Activated CD4-positive, alpha-beta T cell treated with anti-CD3 and anti-CD28 coated beads for 36 hours (primary cell): ENCODE measurements around the gene BET1. TPM values are rescaled to one million over a fixed set of nuclear protein-coding genes. Genes with fewer than 3 reads are reported as not detected.

Source experiments
- ATAC-seq: fragments of 200-7000 bp; cut with Tn5 transposase; one replicate; pipeline ENCODE4 v1.10.0; 2021; ENCODE audit warnings: mild to moderate bottlenecking, moderate library complexity
- CTCF ChIA-PET: fragments of 350-600 bp; sonication (Branson Sonifier 250); formaldehyde crosslinking; loops from one replicate; lab custom pipeline; 2021; ENCODE audit warnings: antibody characterized with exemption; lab: Charles Lee
- POLR2A ChIA-PET: fragments of 350-600 bp; sonication (Branson Sonifier 250); formaldehyde crosslinking; loops from one replicate; lab custom pipeline; 2021; ENCODE audit warnings: antibody characterized with exemption, inconsistent platforms; lab: Charles Lee
- DNase-seq: peaks from one replicate; pipeline ENCODE4 v3.0.0-alpha.2; 2020
- H3K27ac Mint-ChIP-seq: one replicate; pipeline ENCODE4 v1.8.0; 2021; ENCODE audit warnings: mixed read lengths
- H3K27me3 Mint-ChIP-seq: one replicate; pipeline ENCODE4 v1.8.0; 2021; ENCODE audit warnings: mixed read lengths
- H3K36me3 Mint-ChIP-seq: one replicate; pipeline ENCODE4 v1.8.0; 2021; ENCODE audit warnings: low read depth, mixed read lengths
- H3K4me1 Mint-ChIP-seq: one replicate; pipeline ENCODE4 v1.8.0; 2021; ENCODE audit warnings: mixed read lengths
- H3K4me3 Mint-ChIP-seq: one replicate; pipeline ENCODE4 v1.8.0; 2021; ENCODE audit warnings: mild to moderate bottlenecking, moderate library complexity, mixed read lengths
- H3K9me3 Mint-ChIP-seq: one replicate; pipeline ENCODE4 v1.8.0; 2021; ENCODE audit warnings: low read depth, mixed read lengths
- intact Hi-C, 2 experiments: fragments of 100-400 bp; cut with DNase I in 1 of 2; cut with micrococcal nuclease in 1 of 2; formaldehyde crosslinking; loops; one replicate each; pipeline versions ENCODE4 v1.14.2 to v1.15.1; 2022 to 2024; cut with DNase I, micrococcal nuclease
- total RNA-seq, 2 experiments: library from RNA; stranded (reverse); gene quantifications; one replicate each; pipeline ENCODE4 v1.2.3, GENCODE V29; 2021

The BET1 gene, protein sequence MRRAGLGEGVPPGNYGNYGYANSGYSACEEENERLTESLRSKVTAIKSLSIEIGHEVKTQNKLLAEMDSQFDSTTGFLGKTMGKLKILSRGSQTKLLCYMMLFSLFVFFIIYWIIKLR
- 10 to 100 TPM; 16.9 to 19.8 TPM for total RNA-seq

DNA sequence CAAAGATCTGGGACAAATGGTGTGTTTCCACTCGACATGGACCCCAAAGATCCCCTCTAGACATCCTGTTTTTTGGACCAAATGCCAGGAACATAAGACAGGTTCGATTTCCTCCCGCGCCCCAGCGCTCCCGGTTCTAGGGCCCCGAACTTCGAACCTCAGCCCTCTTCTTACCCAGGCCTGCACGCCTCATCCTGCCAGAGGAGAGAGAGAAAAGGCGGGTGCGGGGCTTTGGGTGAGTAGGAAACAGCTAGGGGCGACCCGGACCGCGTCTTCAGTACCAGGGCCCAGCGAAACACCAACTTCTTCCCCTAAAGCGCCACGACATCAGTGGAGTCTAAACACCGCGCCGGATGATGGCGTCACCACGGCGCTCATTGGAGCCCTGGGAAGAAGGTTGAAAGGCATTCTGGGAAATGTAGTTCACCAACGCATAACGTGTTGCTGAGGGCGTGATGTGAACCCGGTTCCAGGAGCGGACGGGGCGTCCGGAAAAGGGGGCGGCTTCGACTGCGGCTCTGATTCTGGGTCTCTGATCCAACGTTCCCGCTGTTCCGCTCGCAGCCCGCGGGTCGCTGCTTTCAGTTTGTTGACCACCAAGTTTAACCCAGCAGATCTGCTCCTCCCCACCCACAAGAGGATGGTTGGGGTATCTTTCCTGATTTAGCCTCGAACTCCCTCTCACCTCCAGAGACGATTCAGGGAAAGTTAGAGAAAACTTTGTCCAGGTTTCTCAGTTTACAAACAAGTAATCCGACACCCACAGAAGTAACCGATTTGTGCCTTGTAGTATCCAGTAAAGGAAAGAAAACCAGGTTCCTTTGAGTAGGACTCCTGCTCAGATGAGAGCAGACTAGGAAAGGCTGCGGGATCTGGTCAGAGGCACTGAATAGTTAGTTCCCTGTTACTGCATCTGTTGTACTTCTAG lies at the start of gene BET1:
BET1 (minus strand) TSS at position 332 of the 928 bp plus-strand sequence; CDS start at position 193, 139 bp downstream.
- intact Hi-C loops = loop anchor here (1.0 to 10.0 kb wide), 9 partner anchors 18 to 1869 kb away; partner anchors contain the start of genes VPS50 (in 2 of the 2), ANKIB1 (in 1 of the 2), CASD1 (in 1 of the 2) and CYP51A1 (in 1 of the 2)
- CTCF ChIA-PET = interaction anchor here (0.6 kb wide), 1 partner anchor 1589 kb away, joined by 3 read pairs; no protein-coding TSS in a partner anchor
- peaks cover 36% of the 10 kb centered on the region for H3K4me1 Mint-ChIP-seq

DNA sequence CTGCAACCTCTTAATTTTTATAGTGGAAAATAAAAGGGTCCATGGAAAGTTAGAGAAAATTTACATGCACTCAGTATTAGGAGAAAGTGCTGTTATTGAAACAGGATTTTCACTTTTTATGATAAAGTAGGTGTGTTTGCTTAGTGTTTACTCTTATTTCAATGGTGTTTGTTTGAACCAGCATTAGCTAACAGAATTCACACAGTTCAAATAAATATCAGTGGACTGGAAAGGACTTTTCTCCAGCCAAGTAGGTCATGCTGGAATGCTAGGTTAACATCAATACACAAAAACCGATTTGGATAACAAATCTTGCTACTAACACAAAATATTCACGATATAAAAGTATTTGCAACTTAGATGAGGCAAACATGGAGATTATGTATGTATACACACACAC lies 49.4 kb upstream of the BET1 start:
- Mint-ChIP-seq H3K27ac (no peak overlapping the region), H3K4me3 (no peak overlapping the region), H3K4me1 (peaks cover 3% of the 10 kb centered on the region), H3K9me3 (peaks cover 2% of the 10 kb centered on the region), H3K27me3 (peaks cover 19% of the 10 kb centered on the region), H3K36me3 (no peaks in the 10 kb centered on the region)
- ChIA-PET POLR2A (no interaction called here), CTCF (no interaction called here)
- intact Hi-C loops = no loop called here
- no peak for DNase-seq
- ATAC-seq = no peak

More for the DNA sequence above, at the start of gene BET1:
- DNase-seq = peak; percentile 95
- Mint-ChIP-seq H3K9me3 (no peaks in the 10 kb centered on the region), H3K36me3 (no peaks in the 10 kb centered on the region), H3K4me3 (peak within 1 kb of the TSS; percentile 98), H3K27me3 (peaks cover 6% of the 10 kb centered on the region), H3K27ac (peak within 1 kb of the TSS; percentile 97)
- POLR2A ChIA-PET = no interaction called here
- peak; percentile 96 for ATAC-seq

DNA sequence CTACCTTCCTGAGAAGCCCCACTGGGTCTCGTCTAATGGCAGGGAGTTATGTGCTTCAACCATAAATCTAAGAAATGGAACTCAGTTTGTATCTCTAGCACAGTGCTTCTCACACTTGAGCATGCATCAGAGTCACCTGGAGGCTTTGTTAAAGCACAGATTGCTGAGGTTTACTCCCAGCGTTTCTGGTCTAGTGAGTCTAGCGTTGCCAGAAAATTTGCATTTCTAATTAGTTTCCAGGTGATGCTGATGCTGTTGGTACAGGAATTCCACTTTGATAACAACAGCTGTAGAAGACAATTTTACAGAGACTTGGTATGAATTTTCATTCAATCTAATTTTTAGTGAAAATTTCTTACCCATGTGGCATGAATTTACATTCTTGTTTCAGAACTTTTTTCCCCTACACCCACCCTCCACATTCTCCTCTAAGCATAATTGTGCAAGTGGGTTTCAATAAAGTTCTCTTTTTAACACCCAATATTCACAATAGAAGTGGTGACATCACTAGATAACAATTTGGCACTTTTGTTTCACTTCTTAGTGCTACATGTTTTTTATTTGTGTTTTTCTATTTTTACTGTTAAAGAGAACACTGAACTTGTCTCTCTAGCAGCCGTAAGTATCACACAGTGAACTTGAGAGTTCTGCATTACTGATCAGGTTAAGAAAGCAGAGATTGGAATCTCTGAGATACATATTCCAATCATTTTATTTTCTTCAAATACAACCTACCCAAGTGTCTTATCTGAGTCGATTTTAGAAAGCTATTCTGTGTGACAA lies 48.4 kb upstream of the BET1 start:
- intact Hi-C loops = no loop called here
- Mint-ChIP-seq H3K4me3 (no peak overlapping the region), H3K4me1 (peaks cover 3% of the 10 kb centered on the region), H3K9me3 (peaks cover 2% of the 10 kb centered on the region), H3K36me3 (no peaks in the 10 kb centered on the region), H3K27me3 (peaks cover 24% of the 10 kb centered on the region), H3K27ac (no peak overlapping the region)
- ATAC-seq (no peak), DNase-seq (no peak)
- CTCF ChIA-PET = no interaction called here
- POLR2A ChIA-PET = no interaction called here

DNA sequence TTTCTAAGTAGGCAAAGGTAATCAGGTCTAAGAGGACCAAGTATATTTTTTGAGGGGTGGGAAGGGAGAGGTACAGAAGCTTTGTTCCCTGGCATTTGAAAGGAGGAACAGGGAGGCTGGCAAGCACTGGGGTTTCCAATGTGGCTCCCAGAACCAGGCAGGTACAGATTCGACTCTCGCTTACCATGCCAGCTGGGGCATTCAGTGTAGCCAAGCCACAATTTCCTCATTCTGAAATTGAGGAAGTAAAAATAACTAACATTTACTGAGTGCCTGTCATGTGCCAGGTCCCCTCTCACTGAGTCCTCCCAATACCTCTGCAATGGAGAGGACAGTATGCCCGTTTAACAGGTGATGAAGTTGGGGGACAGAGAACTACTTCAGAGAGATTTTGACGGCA lies 45.9 kb upstream of the BET1 start:
- no peak overlapping the region for H3K27ac Mint-ChIP-seq
- no peaks in the 10 kb centered on the region for H3K9me3 Mint-ChIP-seq
- no peak for DNase-seq
- CTCF ChIA-PET = no interaction called here
- H3K4me1 Mint-ChIP-seq = peaks cover 3% of the 10 kb centered on the region
- H3K27me3 Mint-ChIP-seq = peaks cover 20% of the 10 kb centered on the region
- no peaks in the 10 kb centered on the region for H3K36me3 Mint-ChIP-seq
- POLR2A ChIA-PET = no interaction called here
- intact Hi-C loops = no loop called here
- ATAC-seq = no peak
- no peak overlapping the region for H3K4me3 Mint-ChIP-seq

DNA sequence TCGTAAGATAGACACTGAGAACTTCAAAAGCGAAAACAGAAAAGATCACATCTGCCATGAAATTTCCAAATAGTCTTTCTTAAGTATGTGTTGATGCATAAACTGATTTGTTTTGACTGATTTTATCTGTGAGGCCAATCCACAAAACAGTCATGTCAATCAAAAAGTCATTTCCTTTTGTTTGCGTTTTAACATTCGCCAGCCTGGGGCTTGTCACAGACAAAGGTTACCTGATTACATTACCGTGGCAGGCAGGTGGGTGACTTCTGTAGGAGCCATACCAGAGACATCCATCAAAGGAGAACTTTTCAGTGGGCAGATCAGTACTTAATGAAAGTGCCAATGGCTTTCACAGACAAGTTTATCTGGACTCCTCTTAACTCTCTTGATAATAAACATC lies 45.5 kb upstream of the BET1 start:
- CTCF ChIA-PET = no interaction called here

DNA sequence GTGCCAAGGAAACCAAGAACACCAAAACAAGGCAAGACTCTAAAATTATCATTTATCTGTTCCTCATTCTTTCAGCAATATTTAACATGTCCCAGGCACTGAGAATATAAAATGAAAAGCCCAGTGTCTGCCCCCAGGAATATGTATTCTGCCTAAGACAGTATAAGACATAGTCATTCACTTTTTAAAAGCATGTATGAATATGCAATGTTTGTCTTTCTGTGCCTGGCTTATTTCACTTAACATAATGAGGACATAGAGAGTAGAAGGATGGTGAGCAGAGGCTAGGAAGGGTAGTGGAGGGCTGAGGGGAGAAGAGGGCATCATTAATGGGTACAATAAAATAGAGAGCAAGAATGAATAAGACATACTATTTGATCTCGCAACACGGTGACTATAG lies 44.6 kb upstream of the BET1 start:
- H3K4me3 Mint-ChIP-seq = no peak overlapping the region
- H3K27ac Mint-ChIP-seq = no peak overlapping the region
- H3K27me3 Mint-ChIP-seq = peaks cover 16% of the 10 kb centered on the region
- ChIA-PET CTCF (no interaction called here), POLR2A (no interaction called here)
- H3K4me1 Mint-ChIP-seq = peaks cover 3% of the 10 kb centered on the region
- DNase-seq = no peak
- ATAC-seq = no peak
- H3K9me3 Mint-ChIP-seq = no peaks in the 10 kb centered on the region
- intact Hi-C loops = no loop called here
- H3K36me3 Mint-ChIP-seq = no peaks in the 10 kb centered on the region

More for the DNA sequence above, 45.5 kb upstream of the BET1 start:
- no peak overlapping the region for H3K27ac Mint-ChIP-seq
- H3K27me3 Mint-ChIP-seq = peaks cover 20% of the 10 kb centered on the region
- intact Hi-C loops = no loop called here
- DNase-seq (no peak), ATAC-seq (no peak)
- no peaks in the 10 kb centered on the region for H3K36me3 Mint-ChIP-seq
- POLR2A ChIA-PET = no interaction called here
- no peak overlapping the region for H3K4me3 Mint-ChIP-seq
- H3K4me1 Mint-ChIP-seq = peaks cover 3% of the 10 kb centered on the region
- no peaks in the 10 kb centered on the region for H3K9me3 Mint-ChIP-seq

DNA sequence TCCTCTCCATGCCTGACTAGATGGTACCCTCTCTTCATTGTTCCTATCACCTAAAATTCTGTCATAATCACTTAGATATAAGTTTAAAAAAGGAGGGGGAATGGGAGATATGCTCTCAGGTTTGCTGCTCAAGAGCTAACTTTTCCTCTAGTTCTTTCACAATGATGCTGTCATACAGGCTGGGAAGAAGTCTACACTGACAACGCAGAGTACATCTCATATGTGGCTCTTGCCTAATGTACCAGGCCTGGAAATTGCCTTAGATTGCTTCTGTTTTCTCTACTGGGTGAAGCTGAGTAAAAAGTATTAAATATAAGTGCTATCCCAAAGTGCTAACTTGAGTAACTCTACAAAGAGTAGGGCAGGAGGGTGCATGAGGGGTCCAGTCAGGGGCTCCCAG lies 43.8 kb upstream of the BET1 start:
- H3K36me3 Mint-ChIP-seq = no peaks in the 10 kb centered on the region
- peaks cover 16% of the 10 kb centered on the region for H3K27me3 Mint-ChIP-seq
- ChIA-PET CTCF (interaction anchor here (0.9 kb wide), 1 partner anchor 28 kb away, joined by 3 read pairs; no protein-coding TSS in a partner anchor), POLR2A (no interaction called here)
- DNase-seq = no peak
- no peak overlapping the region for H3K27ac Mint-ChIP-seq
- intact Hi-C loops = no loop called here
- H3K4me1 Mint-ChIP-seq = peaks cover 3% of the 10 kb centered on the region
- no peak overlapping the region for H3K4me3 Mint-ChIP-seq
- no peak for ATAC-seq
- no peaks in the 10 kb centered on the region for H3K9me3 Mint-ChIP-seq

DNA sequence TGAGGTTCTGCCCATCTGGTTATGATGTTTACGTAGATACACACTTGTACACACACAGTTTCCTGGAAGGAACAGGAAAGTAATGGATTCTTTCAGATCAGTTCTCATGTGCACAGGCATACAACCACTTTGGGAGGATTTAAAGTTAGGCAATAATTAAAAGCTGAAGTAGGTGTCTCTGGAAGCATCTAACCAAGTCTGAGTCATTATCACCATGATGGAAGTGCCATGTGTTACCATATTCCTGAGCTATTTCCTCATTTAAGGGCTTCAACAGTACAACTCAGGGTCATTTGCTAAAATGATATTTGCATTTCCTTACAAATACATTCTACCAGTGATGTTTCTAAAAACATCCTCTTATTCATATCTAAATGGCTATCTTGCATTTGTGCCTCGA lies 41.4 kb upstream of the BET1 start:
- Mint-ChIP-seq H3K27me3 (peaks cover 22% of the 10 kb centered on the region), H3K4me1 (peaks cover 3% of the 10 kb centered on the region), H3K27ac (no peak overlapping the region), H3K9me3 (no peaks in the 10 kb centered on the region), H3K4me3 (no peak overlapping the region), H3K36me3 (no peaks in the 10 kb centered on the region)
- intact Hi-C loops = no loop called here
- ChIA-PET CTCF (no interaction called here), POLR2A (no interaction called here)
- ATAC-seq = no peak
- no peak for DNase-seq

DNA sequence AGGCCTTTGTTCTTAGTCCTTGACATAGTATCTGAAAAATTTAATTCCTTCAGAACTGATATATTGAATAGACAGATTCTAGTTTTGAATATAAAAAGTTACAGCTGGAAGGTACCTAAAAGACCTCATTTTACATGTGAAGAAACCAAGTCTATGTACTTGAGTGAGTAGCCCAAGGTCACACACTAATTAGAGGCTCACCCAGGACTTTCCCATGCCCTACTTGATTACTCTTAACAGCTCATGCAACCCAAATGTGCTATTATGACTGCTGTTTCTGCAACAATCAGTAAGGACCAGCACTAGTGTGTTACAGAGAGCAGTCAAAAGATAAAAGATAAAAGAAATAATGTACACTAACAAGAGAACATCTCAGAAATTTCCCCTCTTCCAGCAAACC lies 40.7 kb upstream of the BET1 start:
- Mint-ChIP-seq H3K36me3 (no peaks in the 10 kb centered on the region), H3K9me3 (no peaks in the 10 kb centered on the region), H3K27ac (no peak overlapping the region), H3K4me1 (peaks cover 3% of the 10 kb centered on the region), H3K4me3 (no peak overlapping the region), H3K27me3 (peaks cover 22% of the 10 kb centered on the region)
- POLR2A ChIA-PET = no interaction called here
- intact Hi-C loops = no loop called here
- DNase-seq (no peak), ATAC-seq (no peak)
- CTCF ChIA-PET = no interaction called here

DNA sequence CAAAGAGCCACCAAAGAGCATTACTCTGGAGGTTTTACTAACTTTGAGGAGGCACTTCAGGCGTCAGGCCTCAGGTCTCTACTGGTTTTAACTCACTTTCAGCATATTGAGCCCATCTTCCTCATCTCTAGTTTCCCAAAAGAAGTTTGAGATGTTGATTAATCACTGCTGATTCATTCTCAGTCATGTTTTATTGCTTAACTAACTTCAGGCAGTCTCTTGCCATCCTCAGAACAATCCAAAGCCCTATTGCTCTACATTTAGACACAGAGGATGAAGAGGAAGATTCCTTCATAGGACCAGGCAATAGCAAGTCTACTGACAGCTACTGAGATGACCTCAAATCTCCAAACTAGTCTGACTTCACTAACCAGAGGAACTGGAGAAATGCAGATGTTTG lies 39.1 kb upstream of the BET1 start:
- CTCF ChIA-PET = no interaction called here
- Mint-ChIP-seq H3K27ac (no peak overlapping the region), H3K9me3 (no peaks in the 10 kb centered on the region), H3K4me1 (no peaks in the 10 kb centered on the region), H3K4me3 (no peak overlapping the region), H3K27me3 (peaks cover 24% of the 10 kb centered on the region), H3K36me3 (no peaks in the 10 kb centered on the region)
- POLR2A ChIA-PET = no interaction called here
- no peak for ATAC-seq
- intact Hi-C loops = no loop called here
- no peak for DNase-seq

DNA sequence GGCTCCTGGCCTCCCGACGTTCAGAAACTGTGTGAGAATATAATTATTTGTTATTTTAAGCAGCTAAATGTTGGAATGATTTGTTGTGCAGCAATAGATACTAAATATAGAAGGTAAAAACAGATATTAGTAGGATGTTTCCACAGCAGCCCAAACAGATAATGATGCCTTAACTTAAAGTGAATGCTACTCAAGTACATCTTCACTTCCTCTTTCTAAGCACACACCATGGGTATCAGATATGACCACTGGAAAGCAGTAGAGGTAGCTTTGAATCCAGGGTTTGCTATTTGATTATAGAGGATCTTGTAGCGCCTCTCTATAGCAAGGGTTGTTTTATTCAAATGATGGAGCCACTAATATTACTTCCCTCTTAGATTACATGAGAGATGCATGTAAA lies 38.2 kb upstream of the BET1 start:
- H3K27ac Mint-ChIP-seq = no peak overlapping the region
- no peak for DNase-seq
- no peak for ATAC-seq
- no peaks in the 10 kb centered on the region for H3K36me3 Mint-ChIP-seq
- intact Hi-C loops = no loop called here
- ChIA-PET CTCF (no interaction called here), POLR2A (no interaction called here)
- H3K9me3 Mint-ChIP-seq = no peaks in the 10 kb centered on the region
- H3K4me1 Mint-ChIP-seq = no peaks in the 10 kb centered on the region
- peaks cover 25% of the 10 kb centered on the region for H3K27me3 Mint-ChIP-seq
- H3K4me3 Mint-ChIP-seq = no peak overlapping the region
